ENCODE results near the gene RBM26. TPM values are rescaled to one million over a fixed set of nuclear protein-coding genes. Genes with fewer than 3 reads are reported as not detected.

The RBM26 gene
- total and polyA plus RNA-seq, 4 donors = 6.4 to 18.4 (median 12.3) TPM

DNA sequence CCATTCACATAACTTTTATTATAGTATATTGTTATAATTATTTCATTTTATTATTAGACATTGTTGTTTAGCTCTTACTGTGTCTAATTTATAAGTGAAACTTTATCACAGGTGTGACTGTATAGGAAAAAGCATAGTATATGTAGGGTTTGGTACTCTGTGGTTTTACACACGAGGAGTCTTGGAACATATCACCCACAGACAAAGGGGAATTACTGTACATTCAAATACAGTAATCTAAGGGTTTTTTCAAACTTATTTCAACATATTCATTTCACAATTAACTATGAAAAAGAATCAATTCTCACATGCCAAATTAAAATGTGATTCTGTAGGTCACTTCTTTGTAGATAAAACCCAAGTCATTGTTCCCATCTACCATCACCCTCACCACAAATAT is 46.0 kb downstream of the RBM26 start:
- H3K27me3 ChIP-seq (ENCODE audit: control insufficient read depth in 4 of 4, insufficient read depth in 4 of 4, low read length in 3 of 4) = no peaks in the 10 kb centered on the region
- WGBS = 90% methylated on average over 1 of the region's 1 CpG
- no peak overlapping the region for H3K9ac ChIP-seq (ENCODE audit: low read depth in 1 of 2, low read length in 2 of 2)
- H3K4me1 ChIP-seq (ENCODE audit: control insufficient read depth in 4 of 4, insufficient read depth in 4 of 4, low read length in 3 of 4) = no peaks in the 10 kb centered on the region
- H3K27ac ChIP-seq (ENCODE audit: low read depth in 1 of 2, low read length in 2 of 2) = no peak overlapping the region
- no peak for TF ChIP-seq TAF1 (conservative IDR thresholded peaks at IDR 0.05)
- TF ChIP-seq, protein P1, sequence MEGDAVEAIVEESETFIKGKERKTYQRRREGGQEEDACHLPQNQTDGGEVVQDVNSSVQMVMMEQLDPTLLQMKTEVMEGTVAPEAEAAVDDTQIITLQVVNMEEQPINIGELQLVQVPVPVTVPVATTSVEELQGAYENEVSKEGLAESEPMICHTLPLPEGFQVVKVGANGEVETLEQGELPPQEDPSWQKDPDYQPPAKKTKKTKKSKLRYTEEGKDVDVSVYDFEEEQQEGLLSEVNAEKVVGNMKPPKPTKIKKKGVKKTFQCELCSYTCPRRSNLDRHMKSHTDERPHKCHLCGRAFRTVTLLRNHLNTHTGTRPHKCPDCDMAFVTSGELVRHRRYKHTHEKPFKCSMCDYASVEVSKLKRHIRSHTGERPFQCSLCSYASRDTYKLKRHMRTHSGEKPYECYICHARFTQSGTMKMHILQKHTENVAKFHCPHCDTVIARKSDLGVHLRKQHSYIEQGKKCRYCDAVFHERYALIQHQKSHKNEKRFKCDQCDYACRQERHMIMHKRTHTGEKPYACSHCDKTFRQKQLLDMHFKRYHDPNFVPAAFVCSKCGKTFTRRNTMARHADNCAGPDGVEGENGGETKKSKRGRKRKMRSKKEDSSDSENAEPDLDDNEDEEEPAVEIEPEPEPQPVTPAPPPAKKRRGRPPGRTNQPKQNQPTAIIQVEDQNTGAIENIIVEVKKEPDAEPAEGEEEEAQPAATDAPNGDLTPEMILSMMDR (IDR thresholded peaks at IDR 0.05; ENCODE audit: low read depth, low read length, missing input control) = no peak
- TF ChIP-seq, protein P2, sequence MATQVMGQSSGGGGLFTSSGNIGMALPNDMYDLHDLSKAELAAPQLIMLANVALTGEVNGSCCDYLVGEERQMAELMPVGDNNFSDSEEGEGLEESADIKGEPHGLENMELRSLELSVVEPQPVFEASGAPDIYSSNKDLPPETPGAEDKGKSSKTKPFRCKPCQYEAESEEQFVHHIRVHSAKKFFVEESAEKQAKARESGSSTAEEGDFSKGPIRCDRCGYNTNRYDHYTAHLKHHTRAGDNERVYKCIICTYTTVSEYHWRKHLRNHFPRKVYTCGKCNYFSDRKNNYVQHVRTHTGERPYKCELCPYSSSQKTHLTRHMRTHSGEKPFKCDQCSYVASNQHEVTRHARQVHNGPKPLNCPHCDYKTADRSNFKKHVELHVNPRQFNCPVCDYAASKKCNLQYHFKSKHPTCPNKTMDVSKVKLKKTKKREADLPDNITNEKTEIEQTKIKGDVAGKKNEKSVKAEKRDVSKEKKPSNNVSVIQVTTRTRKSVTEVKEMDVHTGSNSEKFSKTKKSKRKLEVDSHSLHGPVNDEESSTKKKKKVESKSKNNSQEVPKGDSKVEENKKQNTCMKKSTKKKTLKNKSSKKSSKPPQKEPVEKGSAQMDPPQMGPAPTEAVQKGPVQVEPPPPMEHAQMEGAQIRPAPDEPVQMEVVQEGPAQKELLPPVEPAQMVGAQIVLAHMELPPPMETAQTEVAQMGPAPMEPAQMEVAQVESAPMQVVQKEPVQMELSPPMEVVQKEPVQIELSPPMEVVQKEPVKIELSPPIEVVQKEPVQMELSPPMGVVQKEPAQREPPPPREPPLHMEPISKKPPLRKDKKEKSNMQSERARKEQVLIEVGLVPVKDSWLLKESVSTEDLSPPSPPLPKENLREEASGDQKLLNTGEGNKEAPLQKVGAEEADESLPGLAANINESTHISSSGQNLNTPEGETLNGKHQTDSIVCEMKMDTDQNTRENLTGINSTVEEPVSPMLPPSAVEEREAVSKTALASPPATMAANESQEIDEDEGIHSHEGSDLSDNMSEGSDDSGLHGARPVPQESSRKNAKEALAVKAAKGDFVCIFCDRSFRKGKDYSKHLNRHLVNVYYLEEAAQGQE (IDR thresholded peaks at IDR 0.05) = no peak
- TF ChIP-seq, protein P3, sequence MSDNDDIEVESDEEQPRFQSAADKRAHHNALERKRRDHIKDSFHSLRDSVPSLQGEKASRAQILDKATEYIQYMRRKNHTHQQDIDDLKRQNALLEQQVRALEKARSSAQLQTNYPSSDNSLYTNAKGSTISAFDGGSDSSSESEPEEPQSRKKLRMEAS (IDR thresholded peaks at IDR 0.05) = no peak
- TF ChIP-seq GABPA (IDR thresholded peaks at IDR 0.05 in 1 of 2, conservative IDR thresholded peaks at IDR 0.05 in 1 of 2) = no peak
- TF ChIP-seq, protein P4, sequence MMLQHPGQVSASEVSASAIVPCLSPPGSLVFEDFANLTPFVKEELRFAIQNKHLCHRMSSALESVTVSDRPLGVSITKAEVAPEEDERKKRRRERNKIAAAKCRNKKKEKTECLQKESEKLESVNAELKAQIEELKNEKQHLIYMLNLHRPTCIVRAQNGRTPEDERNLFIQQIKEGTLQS (IDR thresholded peaks at IDR 0.05) = no peak
- TF ChIP-seq RXRA (IDR thresholded peaks at IDR 0.05) = no peak
- no peak for TF ChIP-seq FOXA1 (IDR thresholded peaks at IDR 0.05)
- no peak for TF ChIP-seq JUND (IDR thresholded peaks at IDR 0.05)
- no peak for TF ChIP-seq SP1 (IDR thresholded peaks at IDR 0.05)
- no peak for TF ChIP-seq EGR1 (IDR thresholded peaks at IDR 0.05; ENCODE audit: low read depth in 2 of 2)
- TF ChIP-seq, protein P5, sequence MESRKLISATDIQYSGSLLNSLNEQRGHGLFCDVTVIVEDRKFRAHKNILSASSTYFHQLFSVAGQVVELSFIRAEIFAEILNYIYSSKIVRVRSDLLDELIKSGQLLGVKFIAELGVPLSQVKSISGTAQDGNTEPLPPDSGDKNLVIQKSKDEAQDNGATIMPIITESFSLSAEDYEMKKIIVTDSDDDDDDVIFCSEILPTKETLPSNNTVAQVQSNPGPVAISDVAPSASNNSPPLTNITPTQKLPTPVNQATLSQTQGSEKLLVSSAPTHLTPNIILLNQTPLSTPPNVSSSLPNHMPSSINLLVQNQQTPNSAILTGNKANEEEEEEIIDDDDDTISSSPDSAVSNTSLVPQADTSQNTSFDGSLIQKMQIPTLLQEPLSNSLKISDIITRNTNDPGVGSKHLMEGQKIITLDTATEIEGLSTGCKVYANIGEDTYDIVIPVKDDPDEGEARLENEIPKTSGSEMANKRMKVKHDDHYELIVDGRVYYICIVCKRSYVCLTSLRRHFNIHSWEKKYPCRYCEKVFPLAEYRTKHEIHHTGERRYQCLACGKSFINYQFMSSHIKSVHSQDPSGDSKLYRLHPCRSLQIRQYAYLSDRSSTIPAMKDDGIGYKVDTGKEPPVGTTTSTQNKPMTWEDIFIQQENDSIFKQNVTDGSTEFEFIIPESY (IDR thresholded peaks at IDR 0.05) = no peak
- no peak for TF ChIP-seq RAD21 (IDR thresholded peaks at IDR 0.05)
- TF ChIP-seq FOXA2 (IDR thresholded peaks at IDR 0.05) = no peak
- no peak for TF ChIP-seq HNF4A (conservative IDR thresholded peaks at IDR 0.05)
- TF ChIP-seq NR2F2 (IDR thresholded peaks at IDR 0.05) = no peak
- TF ChIP-seq YY1 (IDR thresholded peaks at IDR 0.05) = no peak
- no peak for TF ChIP-seq HNF4G (IDR thresholded peaks at IDR 0.05)
- H3K36me3 ChIP-seq (ENCODE audit: control insufficient read depth in 4 of 4, insufficient read depth in 3 of 4, low read depth in 1 of 4, low read length in 3 of 4) = peaks cover 4 to 46% (median 27%) of the 10 kb centered on the region in 4 donors
- no peak overlapping the region for H3K4me3 ChIP-seq (ENCODE audit: low read depth in 1 of 3, low read length in 3 of 3)
- no peak for DNase-seq (ENCODE audit: low spot score)
- H3K9me3 ChIP-seq (ENCODE audit: control insufficient read depth in 4 of 4, low read length in 3 of 4) = no peaks in the 10 kb centered on the region
